ENCODE measurements around the gene EED. TPM values are rescaled to one million over a fixed set of nuclear protein-coding genes. Genes with fewer than 3 reads are reported as not detected.

The EED gene, protein sequence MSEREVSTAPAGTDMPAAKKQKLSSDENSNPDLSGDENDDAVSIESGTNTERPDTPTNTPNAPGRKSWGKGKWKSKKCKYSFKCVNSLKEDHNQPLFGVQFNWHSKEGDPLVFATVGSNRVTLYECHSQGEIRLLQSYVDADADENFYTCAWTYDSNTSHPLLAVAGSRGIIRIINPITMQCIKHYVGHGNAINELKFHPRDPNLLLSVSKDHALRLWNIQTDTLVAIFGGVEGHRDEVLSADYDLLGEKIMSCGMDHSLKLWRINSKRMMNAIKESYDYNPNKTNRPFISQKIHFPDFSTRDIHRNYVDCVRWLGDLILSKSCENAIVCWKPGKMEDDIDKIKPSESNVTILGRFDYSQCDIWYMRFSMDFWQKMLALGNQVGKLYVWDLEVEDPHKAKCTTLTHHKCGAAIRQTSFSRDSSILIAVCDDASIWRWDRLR
- 12.2 and 16.5 TPM in 2 replicates for total RNA-seq

DNA sequence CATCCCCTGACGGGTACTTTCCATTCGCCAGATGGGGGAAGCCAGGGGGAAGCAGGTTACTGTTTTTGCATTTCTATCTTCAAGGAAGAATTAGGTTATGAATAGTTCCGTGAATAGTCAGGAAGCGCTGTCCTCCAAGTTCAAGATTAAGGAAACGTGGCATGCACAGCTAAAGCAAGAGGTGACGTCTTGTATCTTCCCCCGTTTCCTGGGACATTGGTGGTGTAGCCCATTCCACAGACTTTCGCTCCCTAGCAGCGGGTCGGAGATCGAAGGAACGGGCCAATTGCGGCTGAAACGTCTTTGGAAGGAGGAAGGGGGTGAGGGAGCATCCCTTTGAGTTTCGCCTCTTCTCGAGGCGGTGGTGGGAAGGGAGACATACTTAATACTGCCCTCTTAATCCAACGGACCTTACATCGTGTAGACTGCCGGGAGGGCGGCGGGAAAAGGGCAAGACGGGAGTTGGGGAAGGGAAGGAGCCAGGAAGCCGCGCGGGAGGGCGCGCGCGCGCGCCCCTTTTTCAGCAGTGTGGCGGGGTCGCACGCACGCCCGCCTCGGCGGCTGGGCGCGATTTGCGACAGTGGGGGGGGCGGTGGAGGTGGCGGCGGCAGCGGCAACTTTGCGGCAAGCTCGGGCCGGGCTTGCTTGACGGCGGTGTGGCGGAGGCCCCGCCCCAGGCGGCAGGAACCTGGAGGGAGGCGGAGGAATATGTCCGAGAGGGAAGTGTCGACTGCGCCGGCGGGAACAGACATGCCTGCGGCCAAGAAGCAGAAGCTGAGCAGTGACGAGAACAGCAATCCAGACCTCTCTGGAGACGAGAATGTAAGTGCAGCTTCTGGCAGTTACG is at the start of gene EED:
Gene EED (plus strand): TSS at position 232 of the 847 bp plus-strand sequence. CDS start 477 bp downstream, at position 709.

DNA sequence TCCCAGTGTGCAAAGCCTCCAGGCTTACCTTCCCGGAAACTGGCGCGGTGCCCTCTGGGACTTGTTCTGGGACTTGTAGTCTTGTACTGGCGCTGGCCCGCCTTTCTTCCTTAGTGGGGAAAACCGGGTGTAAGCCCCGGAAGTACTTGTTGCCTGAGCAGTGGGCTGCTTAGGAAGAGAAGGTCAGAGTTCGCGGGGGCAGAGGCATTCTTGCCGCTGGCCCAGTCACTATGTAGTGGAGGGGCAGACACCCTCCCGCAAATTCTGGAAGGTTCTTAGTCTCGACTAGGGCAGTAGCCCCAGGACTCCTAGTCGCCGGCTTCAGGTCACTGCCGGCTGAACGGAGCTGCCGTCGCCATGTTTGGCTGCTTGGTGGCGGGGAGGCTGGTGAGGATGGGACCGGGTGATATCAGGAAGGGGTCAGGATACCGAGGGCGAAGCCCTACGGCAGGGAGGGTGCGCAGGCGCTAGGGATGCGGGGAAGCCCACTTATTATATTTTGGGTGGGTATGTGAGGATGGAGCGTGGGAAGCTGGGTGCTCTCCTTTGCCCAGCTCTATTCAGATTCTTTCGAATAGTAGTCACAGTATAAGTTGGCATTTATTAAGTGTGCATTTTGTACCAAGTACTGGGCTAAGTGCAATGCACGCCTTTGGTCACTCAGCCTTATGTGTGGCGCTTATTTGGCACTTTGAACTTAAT is 57.7 kb downstream of the EED start, which contains the start of gene HIKESHI:
Gene HIKESHI (plus strand): TSS at position 149 of the 702 bp plus-strand sequence. CDS start 209 bp downstream, at position 358.

Other genes with a start within 250 kb of the EED start
- 154 and 170 TPM in 2 replicates for gene PICALM, start 175.7 kb upstream of the EED start, total RNA-seq
- gene HIKESHI, start 57.5 kb downstream of the EED start, total RNA-seq = 60.6 and 64.2 TPM in 2 replicates
- 0.79 and 1.4 TPM in 2 replicates for gene CCDC81, start 130.1 kb downstream of the EED start, total RNA-seq

All from mammary microvascular endothelial cell (primary cell).